GM12872 (cell line): ENCODE measurements around the gene HELZ.

ENCODE experiments used
- CTCF ChIP-seq: IDR thresholded peaks from 3 replicates; pipeline ENCODE4 v1.5.1; 2011; ENCODE audit warnings: low read depth, mild to moderate bottlenecking, low read length, moderate library complexity; ENCODE audit not compliant: insufficient read depth

Gene HELZ

GRCh38 chr17:67025216-67025792, 219.7 kb downstream of the HELZ start:
- no peak for TF ChIP-seq CTCF

- no peak for TF ChIP-seq CTCF
Measured at GRCh38 chr17:67024736-67025135, 220.3 kb downstream of the HELZ start.

GRCh38 chr17:67022451-67022810, 222.6 kb downstream of the HELZ start:
- TF ChIP-seq CTCF = no peak

GRCh38 chr17:67021743-67022450, 223.1 kb downstream of the HELZ start:
- no peak for TF ChIP-seq CTCF

GRCh38 chr17:67021196-67021595, 223.8 kb downstream of the HELZ start:
- TF ChIP-seq CTCF = no peak
